GM18951 (cell line): ENCODE data around the gene MCM3AP.

Experiments
- POLR2A ChIP-seq: IDR thresholded peaks from 4 replicates; pipeline ENCODE4 v1.6.1; 2011; ENCODE audit warnings: mild to moderate bottlenecking; ENCODE audit not compliant: insufficient read length, insufficient read depth; ENCODE audit errors: extremely low read depth
- in situ Hi-C: fragments of 300-500 bp; cut with MboI; formaldehyde crosslinking; loops from one replicate; pipeline ENCODE4 v1.12.0; 2022; ENCODE audit warnings: low sequenced_read_pairs, mixed read lengths, inconsistent platforms; ENCODE audit not compliant: unreplicated experiment

The MCM3AP gene

DNA sequence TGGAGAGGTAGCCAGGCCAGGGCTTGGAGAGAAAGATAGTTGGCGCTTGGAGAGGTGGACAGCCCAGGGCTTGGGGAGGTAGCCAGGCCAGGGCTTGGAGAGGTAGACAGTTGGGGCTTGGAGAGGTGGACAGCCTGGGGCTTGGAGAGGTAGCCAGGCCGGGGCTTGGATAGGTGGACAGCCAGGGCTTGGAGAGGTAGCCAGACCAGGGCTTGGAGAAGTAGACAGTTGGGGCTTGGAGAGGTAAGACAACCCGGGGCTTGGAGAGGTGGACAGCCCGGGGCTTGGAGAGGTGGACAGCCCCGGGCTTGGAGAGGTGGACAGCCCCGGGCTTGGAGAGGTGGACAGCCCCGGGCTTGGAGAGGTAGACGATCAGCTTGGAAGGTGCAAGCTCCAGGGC lies 64.6 kb downstream of the MCM3AP start:
- in situ Hi-C loops: no loop called here
- TF ChIP-seq POLR2A: no peak

DNA sequence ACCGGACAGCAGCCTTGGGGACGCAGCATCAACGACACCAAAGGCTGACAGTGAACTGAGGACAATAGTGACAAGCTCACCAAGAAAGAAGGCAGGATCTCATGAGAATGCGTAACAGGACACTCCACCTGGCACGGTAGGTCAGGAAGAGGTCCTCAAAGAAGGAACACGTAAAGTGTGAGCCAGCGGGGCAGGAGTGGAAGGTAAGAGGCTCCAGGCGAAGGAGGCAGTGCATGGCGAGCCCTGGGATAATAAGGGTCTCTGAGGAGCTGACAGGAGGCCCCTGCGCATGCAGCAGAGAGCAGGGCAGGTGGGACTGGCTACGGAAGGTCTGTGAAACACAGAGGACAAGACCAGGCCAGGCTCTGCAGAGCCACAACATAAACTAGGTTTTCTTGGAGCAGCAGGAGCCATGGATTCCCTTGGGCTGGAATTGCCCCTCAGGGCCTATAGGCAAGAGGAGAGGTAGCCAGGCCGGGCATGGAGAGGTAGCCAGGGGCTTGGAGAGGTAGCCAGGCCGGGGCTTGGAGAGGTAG lies 65.1 kb downstream of the MCM3AP start:
- in situ Hi-C loops: no loop called here

DNA sequence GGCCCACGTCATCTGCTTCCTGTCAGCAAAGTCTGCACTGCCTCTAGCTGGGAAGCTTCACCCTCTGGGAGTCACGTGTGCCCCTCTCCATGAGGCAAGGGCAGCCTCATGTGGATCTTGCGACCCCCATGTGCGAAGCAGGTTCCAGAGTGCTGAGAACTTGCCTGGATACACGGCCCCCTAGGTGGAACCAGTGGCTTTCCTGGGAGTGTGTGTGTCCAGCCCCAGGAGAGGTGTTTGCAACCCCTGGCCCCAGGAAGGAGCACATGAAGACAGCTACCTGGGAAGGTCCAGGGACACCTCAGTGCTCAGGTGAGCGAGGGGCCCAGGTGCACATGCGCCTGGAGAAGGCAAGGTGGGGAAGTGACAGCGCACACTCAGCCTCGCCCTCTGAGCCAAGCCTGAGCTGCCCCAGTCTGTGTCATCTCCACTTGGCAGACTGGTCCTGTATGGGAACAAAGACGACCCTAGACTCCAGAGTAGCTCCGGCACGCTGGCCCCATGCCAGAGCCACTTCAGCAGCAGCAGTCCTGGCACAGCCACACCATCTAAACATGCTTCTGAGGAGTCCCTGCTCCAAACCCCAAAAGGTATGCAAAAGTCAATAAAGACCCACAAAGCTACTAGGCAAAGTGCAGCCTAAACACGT lies 65.7 kb downstream of the MCM3AP start:
- no peak for TF ChIP-seq POLR2A
- in situ Hi-C loops: no loop called here

More for the DNA sequence above, 65.1 kb downstream of the MCM3AP start:
- TF ChIP-seq POLR2A: no peak

DNA sequence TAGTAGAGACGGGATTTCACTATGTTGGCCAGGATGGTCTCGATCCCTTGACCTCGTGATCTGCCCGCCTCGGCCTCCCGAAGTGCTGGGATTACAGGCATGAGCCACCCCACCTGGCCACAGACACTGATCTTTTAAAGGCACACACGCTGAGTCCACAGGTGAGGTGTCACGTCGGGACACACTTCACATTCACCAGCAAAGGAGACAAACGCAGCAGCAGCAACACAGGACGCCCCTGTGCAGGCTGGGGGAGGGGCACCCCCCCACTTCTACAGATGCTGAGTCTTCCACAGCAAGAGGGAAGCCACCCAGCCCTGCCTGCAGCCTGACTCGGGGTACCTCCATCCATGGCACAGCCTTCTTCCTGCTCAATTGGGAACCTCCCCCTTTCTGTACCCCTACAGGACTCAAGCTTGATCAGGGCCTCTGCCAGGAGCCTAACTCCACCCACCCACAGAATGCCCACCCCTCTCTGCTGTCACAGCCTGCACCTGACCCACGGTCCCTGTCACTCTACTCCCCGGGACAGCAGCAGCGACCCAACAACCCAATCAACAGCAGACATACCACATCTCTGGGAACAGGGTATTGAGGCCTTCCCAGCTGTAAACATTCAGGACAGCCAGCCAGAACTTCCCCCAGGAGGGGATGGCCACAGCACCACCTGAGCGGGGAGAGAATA lies 66.4 kb downstream of the MCM3AP start:
- in situ Hi-C loops: no loop called here
- TF ChIP-seq POLR2A: no peak

DNA sequence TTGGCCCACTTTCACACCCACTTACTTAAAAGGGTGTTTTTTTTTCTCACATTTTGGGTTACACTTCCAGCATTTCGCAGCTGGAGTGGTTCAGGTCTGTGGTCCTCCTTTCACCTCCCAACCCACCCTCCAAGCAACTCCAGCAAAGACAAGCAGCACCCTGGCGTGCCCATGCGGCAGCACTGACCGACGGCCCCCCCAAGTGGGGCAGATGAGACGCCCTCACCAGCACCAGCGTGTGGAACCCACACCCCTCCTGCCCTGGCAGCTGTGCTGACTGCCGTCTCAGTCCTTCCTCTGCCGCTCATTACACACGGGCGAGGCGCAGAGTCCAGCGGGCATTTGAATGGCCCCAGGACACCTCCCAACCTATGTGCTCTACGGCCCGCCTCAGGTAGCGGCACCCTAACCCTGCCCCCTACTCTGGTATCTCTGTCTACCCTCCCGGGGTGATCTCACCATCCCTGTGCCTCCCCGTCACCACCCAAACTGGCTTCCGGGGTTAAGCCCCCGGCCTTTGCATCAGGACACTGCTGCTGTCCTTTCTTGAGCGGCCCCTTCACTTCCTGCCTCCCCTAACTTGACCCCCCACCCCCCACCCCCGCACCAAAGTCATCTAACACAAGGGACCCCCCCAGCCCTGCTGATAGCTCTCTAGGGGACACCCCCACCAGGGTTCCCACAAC lies 67.8 kb downstream of the MCM3AP start:
- in situ Hi-C loops: no loop called here
- TF ChIP-seq POLR2A: no peak

DNA sequence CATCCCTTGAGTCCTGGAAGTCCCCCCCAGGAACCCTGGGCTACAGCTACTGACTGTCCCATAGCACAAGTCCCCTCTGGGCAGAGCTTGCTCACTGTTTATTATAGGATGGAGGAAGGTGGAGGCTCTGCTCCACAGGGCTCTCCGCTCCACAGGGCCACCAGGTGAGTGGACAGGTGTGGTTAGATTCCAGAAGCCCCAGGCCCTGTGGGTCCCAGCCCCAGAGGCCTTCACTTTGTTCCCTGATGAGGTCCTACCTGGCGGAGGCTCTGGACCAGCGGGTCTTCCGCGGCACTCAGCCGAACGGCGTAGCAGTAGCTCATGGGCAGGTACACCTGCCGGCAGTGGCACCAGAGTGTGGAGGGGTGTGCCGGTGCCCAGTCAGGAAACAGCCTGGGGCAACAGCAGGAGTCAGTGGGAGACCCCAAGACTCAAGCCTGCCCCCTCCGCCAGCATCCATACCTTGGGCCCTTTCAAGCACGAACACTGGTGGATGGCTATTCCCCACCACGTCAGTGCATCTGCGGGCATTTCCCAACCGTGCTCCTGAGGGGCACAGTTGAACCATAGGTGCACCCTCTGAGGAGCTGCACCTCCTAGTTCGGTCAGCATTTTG lies 69.2 kb downstream of the MCM3AP start:
- in situ Hi-C loops: no loop called here

DNA sequence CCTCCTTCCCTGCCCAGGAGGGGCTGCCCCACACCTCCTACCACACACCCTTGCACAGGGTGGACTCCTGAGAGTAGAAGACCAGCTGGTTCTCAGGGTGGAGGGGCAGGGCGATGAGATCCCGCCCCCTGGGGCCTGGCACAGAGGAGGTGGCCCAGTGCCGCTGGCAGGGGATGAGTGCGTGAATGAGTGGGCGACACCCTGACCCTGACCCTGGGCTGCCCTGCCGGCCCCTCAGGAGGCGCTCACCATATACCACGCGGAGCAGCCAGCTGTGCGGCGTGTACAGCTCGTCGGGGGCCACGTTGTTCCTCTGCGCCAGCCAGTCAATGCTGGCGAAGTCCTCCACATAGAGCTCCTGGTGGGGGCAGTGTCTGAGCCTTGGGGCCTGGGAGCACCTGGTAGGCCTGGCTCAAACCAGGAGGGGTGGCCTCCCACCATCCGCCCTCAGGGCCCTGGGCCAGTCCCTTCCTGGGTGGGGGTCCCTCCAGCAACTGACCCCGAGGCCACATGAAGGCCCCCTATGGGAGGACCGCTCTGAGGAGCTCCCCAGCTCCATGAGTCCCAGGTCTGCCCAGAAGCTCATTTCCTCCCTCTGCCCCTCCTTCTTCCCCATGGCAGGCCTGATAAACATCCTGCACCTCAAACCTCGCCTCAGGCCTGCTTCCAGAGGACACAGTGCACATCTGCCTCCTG lies 69.8 kb downstream of the MCM3AP start:
- in situ Hi-C loops: no loop called here
- TF ChIP-seq POLR2A: no peak

More for the DNA sequence above, 69.2 kb downstream of the MCM3AP start:
- no peak for TF ChIP-seq POLR2A

DNA sequence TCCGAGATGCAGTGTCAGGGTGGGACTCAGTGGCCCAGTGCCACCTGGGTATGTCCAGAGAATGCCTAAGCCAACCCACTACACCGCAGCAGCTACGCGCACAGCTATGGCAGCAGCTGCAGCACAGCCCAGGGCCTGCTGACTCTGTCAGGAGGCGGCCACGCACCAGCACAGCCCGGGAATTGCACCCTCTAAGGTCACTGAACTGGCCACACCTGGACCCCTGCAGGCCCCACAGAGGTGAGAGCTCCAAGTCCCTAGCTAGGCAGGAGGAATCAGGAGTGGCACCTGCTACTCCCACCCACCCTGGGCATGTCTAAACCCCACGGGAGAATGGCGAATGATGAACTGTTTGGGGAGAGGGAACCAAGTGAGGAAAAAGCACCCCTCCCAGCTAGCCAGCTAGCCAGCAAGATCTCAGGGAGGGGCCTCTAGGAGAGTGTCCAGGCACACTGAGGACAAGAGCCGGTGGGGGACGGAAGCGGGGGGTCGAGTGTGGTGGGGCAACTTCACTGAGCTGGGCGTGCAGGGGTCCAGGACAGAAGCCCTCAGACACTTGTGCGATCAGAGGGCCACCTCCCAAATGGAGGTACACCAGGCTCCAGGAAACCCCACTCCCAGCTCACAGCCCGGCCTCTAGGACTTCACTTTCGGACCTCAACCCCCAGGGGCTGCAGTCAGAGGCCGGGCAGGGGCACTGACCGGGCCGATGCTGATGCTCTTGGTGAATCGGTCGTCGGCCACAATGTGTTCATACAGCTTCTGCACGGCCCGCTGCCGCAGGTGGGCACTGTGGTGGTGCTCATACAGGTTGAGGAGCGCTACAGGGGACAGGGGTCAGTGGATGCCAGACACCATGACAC lies 70.7 kb downstream of the MCM3AP start:
- in situ Hi-C loops: no loop called here
- no peak for TF ChIP-seq POLR2A

DNA sequence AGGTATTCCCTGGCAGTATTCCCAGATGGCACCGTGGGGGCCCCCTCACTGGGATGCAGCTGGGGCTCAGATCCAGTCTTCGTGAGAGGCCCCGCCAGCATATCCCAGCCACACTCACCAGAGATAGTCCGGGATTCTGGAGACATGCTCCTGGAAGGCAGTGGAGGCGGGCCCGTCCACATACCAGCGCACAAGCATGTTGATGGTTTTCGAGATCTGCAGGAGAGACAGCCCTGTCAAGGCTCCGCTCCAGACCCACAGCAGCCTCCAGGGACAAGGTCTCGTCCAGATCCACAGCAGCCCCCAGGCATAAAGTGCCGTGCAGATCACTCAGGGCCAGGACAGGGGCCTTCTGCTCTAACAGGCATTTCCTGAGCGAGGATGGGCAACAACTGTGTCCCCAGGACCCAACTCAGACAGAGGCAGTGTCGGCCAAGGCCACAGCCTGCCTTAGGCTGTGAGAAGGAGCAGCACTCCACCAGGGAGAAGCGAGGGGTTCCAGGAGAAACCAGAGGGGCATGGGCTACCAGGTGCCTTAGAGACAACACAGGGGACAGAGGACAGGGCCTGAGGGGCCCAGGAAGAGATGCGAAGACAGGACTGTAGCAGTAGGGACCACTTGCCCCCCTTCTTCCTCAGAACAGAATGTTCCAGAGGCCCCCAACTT lies 71.7 kb downstream of the MCM3AP start:
- no peak for TF ChIP-seq POLR2A
- in situ Hi-C loops: no loop called here

DNA sequence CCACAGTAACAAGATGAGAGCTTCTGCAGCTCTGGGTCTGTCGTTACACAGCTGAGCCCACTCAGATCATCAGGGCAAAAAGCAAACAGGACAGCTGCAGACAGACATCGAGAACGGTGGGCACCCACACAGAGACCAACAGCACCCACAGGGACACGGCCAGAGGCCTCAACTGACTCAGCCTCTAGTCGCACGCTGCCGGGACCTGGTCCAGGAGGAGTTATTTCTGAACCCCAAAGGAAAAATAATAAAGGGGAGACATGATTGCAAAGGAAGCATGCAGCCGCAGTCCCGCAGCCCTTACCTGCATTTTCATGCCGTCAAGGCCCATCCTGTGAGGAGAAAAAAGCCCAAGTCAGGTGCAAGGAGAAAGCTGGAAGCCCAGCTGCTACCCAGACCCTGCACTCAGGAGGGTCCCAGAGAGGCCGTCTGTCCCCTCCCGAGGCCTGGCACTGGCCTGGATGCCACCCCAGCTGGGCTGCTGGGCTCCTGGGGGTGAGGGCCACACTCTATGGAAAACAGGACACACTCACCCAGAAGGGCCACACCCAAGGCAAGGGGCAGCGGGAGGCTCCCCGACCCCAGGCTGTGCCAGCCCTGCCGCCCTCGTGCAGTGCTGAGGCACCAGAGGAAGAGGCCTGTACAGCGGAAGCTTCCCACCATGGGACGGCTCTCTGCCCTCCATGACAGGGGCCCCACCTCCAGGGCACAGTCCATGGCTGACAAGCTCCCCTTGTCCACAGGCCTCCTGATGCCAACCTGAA lies 72.5 kb downstream of the MCM3AP start:
- TF ChIP-seq POLR2A: no peak
- in situ Hi-C loops: no loop called here

DNA sequence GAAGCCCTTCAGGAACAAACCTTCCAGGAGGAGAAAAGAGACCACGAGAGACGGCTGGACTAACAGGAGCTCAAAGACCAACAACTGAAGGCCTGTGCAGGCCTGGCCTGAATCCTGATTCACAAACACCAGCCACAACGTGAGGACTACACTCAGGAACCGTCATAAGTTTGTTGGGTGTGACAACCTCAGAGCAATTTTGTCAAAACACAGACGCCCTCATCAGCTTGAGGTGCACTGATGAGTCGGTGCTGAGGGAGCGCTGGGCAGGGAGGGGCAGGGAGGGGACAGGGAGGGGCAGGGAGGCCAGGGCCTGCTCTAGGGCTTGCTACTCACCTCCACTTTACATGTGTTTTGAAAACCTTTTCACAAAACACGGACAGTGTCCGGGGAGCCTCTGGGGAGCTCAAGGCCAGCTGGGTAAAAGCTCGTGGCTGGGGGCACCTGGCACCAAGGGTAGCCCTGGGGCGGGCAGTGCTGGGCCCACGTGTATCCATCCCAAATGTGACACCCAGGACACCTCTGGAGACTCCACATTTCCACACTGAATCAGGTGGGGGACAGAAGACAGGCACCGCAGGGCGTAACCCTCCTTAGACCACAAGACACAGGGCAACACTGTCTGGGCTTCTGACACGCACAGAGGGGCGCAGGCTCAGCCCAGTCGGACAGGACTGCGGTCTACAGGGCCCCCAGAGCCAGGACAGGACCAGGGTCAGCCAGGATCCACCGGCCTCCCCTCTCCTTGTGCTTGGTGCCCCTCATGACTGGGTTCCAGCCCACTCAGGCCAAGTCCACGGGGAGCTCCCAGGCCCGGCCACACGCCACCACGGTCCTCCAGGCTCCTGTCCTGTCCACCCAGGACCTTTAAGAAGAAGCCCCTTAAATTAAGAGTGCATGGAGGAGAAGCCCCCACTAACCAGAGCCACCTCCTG lies 73.4 kb downstream of the MCM3AP start:
- no peak for TF ChIP-seq POLR2A
- in situ Hi-C loops: no loop called here
